Measurements from ENCODE around the gene LY6G6D. TPM values are rescaled to one million over a fixed set of nuclear protein-coding genes. Genes with fewer than 3 reads are reported as not detected.
A peak's percentile ranks its signal among the peaks of the same experiment; 100 is the strongest.

The LY6G6D gene
- total RNA-seq (2014; rRNA removed; shearing (Covaris generic)): not detected in 2 replicates

- DNase-seq (ENCODE audit: low read depth): no peak
Measured at GRCh38 chr6:31715022-31715958, at the start of gene LY6G6D. TSS of gene LY6G6D (plus strand) at chr6:31715348. CDS start at chr6:31715356, 8 bp downstream.

DNA sequence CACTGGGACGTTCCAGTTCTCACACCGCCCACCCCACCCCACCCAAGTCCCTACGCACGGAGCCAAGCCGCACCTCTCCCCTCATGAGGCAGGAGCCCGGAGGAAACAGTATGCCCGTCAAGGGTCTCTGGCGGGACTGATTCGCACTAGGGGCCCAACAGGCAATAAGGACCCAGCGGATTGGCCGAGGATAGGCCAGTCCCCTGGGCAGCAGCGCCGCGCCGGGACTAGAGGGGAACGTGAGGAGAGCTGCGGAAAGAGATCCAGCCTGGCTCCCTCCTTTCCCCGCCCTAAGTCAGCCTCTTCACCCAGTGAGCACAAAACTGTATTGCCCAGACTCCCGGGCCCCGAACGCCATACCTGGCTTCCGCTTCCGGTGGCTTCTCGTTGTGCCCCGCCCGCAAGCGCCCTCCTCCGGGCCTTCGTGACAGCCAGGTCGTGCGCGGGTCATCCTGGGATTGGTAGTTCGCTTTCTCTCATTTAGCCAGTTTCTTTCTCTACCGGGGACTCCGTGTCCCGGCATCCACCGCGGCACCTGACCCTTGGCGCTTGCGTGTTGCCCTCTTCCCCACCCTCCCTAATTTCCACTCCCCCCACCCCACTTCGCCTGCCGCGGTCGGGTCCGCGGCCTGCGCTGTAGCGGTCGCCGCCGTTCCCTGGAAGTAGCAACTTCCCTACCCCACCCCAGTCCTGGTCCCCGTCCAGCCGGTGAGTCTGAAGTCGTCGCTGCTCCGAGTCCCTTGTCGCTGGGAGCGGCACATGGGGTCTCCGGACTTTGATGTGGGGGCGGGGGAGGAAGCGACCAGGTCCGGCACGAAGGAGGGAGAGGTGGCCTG is 49.4 kb upstream of the LY6G6D start, which contains the start of gene CSNK2B:
Gene CSNK2B (plus strand): TSS at position 580 of the 836 bp plus-strand sequence. CDS start 752 bp downstream, outside the sequence.
- DNase-seq (ENCODE audit: low read depth): peak; percentile 100

- peak; percentile 33 for DNase-seq (ENCODE audit: low read depth)
Measured at GRCh38 chr6:31666337-31666965, 48.7 kb upstream of the LY6G6D start.

- DNase-seq (ENCODE audit: low read depth): no peak
Measured at GRCh38 chr6:31669676-31670075, 45.5 kb upstream of the LY6G6D start, which contains the start of gene LY6G5B. TSS of gene LY6G5B (plus strand) at chr6:31669976. CDS start at chr6:31670951, 975 bp downstream.

- DNase-seq (ENCODE audit: low read depth): no peak
Measured at GRCh38 chr6:31676322-31676903, 38.7 kb upstream of the LY6G6D start.

- no peak for DNase-seq (ENCODE audit: low read depth)
Measured at GRCh38 chr6:31676904-31677303, 38.2 kb upstream of the LY6G6D start.

DNA sequence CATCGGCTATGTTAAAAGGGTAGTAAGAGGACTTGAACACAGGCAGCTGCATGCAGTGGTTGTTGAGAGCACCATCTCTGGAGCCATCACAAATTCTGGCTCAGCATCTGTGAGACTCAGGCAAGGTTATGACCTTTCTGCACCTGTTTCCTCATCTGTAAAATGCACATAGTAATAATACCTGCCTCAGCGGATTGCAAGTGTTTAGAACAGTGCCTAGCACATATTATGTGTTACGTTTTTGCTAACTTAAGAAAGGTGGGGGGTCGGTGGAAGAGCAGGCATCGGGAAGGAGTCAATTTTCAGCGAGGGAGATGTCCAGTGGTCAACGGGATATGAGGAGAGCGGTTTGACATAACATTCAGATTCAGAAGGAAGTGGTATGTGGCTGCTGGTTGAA is 37.2 kb upstream of the LY6G6D start:
- DNase-seq (ENCODE audit: low read depth): no peak

- peak; percentile 93 for DNase-seq (ENCODE audit: low read depth)
Measured at GRCh38 chr6:31680226-31681134, 34.7 kb upstream of the LY6G6D start, which contains the start of gene LY6G5C. TSS of gene LY6G5C (minus strand) at chr6:31681067. CDS start at chr6:31680373, 694 bp downstream.

GRCh38 chr6:31681135-31681671 is 33.9 kb upstream of the LY6G6D start:
- DNase-seq (ENCODE audit: low read depth): peak; percentile 67

DNA sequence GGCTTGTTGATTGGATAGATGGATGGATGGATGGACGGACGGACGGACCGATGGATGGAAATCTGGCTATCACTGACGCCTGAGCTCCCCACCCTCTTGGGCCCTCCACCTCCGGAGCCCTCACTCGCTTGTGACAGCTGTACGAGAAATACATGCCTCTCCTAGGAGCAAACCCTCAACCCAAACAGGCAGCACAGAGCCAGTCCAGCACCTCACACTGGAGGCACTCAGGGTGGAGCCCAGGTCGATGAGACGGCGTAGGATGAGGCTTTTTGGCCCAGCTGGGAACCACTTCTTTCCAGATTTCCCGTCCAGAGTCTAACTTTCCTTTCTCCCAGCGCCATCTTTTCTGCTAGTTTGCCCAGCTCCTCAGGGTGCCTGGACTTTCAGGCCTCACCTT is 31.6 kb upstream of the LY6G6D start:
- DNase-seq (ENCODE audit: low read depth): no peak

- no peak for DNase-seq (ENCODE audit: low read depth)
Measured at GRCh38 chr6:31686483-31686882, 28.7 kb upstream of the LY6G6D start.

GRCh38 chr6:31687321-31687720 is 27.8 kb upstream of the LY6G6D start:
- DNase-seq (ENCODE audit: low read depth): no peak

GRCh38 chr6:31687860-31688693 is 27.1 kb upstream of the LY6G6D start:
- no peak for DNase-seq (ENCODE audit: low read depth)

GRCh38 chr6:31689249-31690110 is 25.7 kb upstream of the LY6G6D start:
- no peak for DNase-seq (ENCODE audit: low read depth)

DNA sequence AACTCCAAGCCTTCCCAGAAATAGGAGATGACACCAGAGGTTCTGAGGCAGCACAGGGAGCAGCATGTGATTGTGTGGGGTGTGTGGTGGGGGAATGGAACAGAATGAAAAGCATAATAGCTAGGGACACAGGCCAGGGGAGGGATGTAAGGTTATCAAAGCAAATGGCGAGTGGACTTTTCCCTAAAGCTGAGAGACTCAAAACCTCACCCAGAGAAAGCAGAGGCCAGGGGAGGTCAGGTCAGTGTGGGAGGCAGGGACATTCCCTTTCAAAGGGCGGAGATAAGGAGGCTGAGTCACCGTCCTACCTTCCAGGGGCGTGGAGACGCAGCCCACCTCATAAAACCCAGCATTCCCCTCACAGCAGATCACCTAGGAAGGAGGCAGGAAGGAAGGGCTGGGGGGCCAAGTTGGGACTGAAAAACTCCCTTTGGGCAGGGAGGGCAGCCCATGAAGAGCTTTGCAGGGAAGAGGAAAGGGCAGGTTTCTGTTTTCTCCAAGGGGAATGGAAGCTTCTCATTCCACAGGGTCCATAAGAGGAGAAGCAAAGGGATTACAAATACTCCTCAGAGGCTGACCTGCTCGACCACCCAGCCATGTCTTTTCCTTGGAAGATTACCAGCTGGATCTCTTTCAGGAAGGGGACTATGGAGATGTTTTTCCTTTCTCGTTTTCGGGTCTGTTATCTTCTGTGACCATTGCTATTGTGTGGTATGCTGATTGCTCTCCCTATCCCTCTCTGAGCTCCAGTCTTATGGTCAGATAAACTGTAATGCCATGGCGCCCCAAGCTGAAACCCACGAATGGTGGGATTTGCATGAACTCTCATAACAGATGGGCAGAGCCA is 24.7 kb upstream of the LY6G6D start:
- no peak for DNase-seq (ENCODE audit: low read depth)

GRCh38 chr6:31691078-31691463 is 24.1 kb upstream of the LY6G6D start:
- no peak for DNase-seq (ENCODE audit: low read depth)

DNA sequence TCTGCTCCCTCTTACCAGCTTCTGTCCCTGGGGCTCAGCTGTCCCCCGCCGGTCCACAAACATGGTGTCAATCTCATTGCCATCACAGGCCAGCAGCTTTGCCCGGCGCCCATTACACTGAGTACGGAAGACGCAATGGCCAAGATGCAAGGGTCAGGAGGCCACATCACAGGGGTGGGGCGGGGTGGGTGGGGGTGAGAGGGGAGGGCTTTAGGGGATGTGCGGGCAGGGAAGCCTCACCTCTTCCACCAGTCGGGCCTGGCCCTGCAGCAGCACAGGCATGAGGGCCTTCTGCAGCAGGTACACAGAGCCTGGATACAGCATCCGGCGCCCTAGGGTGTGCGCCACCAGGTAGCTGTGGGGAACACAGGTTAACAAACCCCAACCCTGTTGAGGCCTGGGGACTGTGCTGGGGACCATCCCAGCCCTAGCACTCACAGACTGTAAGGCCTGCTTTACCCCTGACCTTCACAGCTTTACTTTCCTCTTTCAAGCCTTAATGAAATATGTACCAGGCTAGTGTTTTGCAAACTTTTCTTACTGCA is 23.5 kb upstream of the LY6G6D start:
- no peak for DNase-seq (ENCODE audit: low read depth)

Data from M059J (cell line).